Adrenal gland (tissue), 5 donors: ENCODE data around the gene PTPRN2.

Experiments
- CTCF ChIP-seq, 6 experiments: fragments of 450-650 bp in 4 of 6; fragments of 200-600 bp in 2 of 6; sonication (generic) in 1 of 6; IDR thresholded peaks; 1 replicate in 5 of 6; 2 replicates in 1 of 6; pipeline versions ENCODE4 v1.5.1 to v1.8.0; 2016 to 2021; ENCODE audit warnings: antibody characterized with exemption in 6 of 6, mild to moderate bottlenecking in 2 of 6, moderate library complexity in 1 of 6
- POLR2A ChIP-seq, 2 donors: fragments of 450-650 bp; IDR thresholded peaks; one replicate each; pipeline ENCODE4 v1.6.1; 2017; ENCODE audit warnings: antibody characterized with exemption in 2 of 2, mild to moderate bottlenecking in 2 of 2, moderate library complexity in 1 of 2
- donor health status: DM: no; HTN: no; CAD: no.

DNA sequence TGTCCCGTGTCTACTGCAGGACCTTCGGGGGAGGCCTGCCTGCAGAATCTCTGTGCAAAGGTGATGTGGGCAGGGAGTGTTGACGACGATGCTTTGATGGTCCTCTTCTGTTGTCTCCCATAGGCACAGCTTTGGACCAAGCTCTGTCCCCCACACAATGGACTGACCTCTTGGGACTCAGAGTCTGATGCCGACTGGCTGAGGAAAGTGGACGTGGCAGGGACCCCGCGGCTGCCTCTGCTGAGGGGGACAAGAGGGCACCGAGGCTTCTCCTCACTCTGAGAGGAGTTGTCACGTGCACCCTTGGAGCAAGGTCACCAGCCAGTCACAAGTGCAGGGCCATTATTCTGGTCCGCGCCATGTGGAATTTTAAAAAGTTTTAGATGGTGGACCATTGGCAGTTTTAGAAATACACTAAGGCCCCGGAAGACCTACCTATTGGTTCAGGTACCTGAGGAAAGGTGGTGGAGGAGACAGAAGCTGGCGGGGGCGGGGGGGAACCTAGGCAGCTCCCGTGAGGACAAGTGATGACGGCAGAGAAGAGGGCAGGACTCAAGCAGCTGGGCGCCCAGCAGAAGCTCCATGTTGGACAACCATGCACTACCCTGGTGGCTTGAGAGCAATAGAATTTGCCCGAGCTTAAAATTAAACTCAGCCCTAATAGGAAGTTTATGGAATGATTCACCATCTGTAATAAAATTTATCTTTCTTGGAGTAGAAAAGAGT, 331.4 kb downstream of the PTPRN2 start:
- TF ChIP-seq POLR2A (IDR thresholded peaks at IDR 0.05) = no peak
- TF ChIP-seq CTCF (IDR thresholded peaks at IDR 0.05) = no peak
